Activated T-cell treated with anti-CD3 and anti-CD28 coated beads, Interleukin-2, amount 50 U/mL, for 1 hour (primary cell): ENCODE measurements around the gene SH3BGR.

Source experiments
- DNase-seq: peaks from one replicate; pipeline ENCODE4 v3.0.0-alpha.2; 2020

The SH3BGR gene

GRCh38 chr21:39461419-39461818 lies 9.6 kb downstream of the SH3BGR start:
- no peak for DNase-seq

GRCh38 chr21:39463308-39463707 lies 11.5 kb downstream of the SH3BGR start:
- no peak for DNase-seq

- no peak for DNase-seq
Observed at GRCh38 chr21:39466584-39466983, 14.8 kb downstream of the SH3BGR start.

DNA sequence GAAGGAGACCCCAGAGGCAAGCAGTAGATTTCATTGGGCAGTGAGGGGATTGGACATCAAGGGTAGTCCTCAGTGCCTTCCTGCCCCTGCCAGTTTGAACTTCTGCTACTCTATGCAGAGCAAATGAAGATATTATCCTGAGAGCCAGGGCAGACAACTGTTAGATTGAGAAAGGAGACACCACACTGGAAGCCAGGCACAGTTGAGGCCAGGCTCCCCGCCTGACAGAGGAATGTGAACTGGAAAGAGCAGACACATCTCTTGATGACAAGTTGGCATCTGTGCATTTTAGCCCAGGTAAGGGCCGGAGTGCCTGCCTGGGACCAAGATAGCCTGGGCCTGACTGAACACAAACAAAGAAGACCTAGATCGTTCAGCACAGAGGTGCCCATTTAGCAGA lies 16.0 kb downstream of the SH3BGR start:
- DNase-seq: no peak

DNA sequence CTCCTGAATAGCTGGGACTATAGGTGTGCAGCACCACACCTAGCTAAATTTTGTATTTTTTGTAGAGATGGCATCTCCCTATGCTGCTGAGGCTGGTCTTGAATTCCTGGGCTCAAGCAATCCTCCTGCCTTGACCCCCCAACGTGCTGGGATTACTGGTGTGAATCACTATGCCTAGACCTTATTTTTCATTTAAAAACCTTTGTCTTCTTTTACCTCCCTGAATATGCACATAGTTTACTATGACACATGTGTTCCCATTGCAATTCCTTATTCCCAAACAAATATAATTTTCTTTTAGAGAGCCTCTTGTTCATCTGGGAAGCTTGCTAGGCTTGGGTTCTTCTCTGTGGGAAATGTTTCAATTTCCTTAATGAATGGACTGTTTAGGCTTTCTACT lies 16.8 kb downstream of the SH3BGR start:
- no peak for DNase-seq

GRCh38 chr21:39471598-39471997 lies 19.8 kb downstream of the SH3BGR start:
- no peak for DNase-seq

- DNase-seq: no peak
Observed at GRCh38 chr21:39472786-39473185, 21.0 kb downstream of the SH3BGR start.

DNA sequence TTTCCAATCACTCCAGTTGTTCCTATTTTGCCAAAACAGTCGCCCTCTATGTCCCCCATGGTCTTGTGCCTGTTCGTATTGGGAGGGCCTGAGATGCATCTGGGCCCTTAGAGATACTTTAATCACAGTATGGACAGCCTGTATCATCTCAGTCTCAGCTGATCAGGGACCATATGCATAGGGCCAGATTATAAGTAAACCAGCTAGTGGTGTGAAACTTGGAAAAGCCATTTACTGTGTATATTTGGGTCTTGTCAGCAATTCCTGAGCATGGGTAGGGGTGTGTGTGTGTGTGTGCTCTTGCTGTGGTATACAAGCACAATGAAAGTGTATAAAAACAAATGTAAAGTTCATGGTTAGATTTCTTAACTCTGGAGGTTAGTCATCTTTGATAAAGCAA lies 22.8 kb downstream of the SH3BGR start:
- no peak for DNase-seq

GRCh38 chr21:39479164-39479813 lies 27.5 kb downstream of the SH3BGR start:
- DNase-seq: no peak

- DNase-seq: no peak
Observed at GRCh38 chr21:39479814-39480182, 28.0 kb downstream of the SH3BGR start.

DNA sequence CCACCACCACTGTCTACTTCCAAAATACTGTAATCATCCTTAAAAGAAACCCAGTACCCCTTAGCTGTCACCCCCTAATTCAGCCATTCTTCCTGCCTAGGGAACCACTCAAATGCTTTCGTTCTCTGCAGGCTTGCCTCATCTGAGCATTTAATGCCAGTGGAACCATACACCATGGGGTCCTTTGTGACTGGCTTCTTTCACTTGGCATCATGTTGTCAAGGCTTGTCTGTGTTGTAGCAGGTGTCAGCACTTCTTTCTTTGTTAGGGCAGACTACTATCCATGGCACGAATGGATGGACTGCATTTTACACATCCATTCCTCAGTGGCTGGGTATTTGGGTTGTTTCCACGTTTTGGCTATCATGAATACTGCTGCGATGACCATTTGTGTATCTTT lies 28.5 kb downstream of the SH3BGR start:
- no peak for DNase-seq

GRCh38 chr21:39481886-39482285 lies 30.1 kb downstream of the SH3BGR start:
- DNase-seq: no peak

DNA sequence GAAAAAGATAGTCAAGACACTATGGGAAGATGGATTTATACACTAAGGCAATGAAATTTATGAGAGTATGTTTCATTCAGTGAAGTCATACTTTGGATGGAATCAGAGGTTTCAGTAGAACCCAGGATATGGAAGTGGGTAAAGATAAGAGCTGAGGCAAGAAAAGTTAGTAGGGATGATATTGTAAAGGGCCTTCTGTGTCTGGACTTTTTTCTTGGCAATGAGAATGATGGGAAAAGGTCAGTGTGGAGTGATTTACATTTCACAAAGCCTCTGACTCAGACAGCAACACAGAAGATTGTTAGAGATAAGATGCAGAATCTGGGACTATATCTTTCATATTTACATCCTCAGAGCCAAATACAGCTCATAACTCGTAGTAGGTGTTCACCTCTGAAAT lies 32.1 kb downstream of the SH3BGR start:
- no peak for DNase-seq

DNA sequence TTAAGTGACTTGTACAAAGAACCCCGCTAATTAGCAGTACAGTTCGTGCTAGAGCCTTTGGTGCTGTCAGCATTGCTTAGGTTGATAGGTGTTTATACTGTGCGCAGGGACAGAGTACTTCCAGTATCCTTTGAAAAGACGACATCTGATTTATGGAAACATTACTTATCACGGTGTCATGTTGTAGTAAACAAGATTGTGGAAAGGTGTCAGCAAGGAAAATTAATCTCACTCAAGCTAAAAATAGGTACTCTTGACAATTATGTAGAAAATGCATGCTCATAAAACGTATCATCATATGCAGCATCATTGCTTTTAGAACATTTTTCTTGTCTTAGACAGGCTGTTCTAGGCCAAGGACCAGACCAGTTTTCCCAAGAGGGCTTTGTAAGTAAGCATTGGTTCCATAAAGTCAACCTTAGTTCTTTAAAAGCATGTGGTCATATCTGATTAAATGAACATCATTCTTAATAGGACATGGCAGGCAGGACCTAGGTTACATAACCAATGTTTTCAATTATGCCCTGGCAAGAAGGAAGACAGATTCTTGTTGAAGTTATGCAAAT lies 33.0 kb downstream of the SH3BGR start:
- no peak for DNase-seq

- DNase-seq: no peak
Observed at GRCh38 chr21:39489380-39489924, 37.7 kb downstream of the SH3BGR start.

GRCh38 chr21:39499156-39499555 lies 47.4 kb downstream of the SH3BGR start:
- DNase-seq: no peak

- DNase-seq: no peak
Observed at GRCh38 chr21:39502631-39503030, 50.9 kb downstream of the SH3BGR start.

- no peak for DNase-seq
Observed at GRCh38 chr21:39503123-39503762, 51.5 kb downstream of the SH3BGR start.

GRCh38 chr21:39504230-39504629 lies 52.5 kb downstream of the SH3BGR start:
- DNase-seq: no peak

DNA sequence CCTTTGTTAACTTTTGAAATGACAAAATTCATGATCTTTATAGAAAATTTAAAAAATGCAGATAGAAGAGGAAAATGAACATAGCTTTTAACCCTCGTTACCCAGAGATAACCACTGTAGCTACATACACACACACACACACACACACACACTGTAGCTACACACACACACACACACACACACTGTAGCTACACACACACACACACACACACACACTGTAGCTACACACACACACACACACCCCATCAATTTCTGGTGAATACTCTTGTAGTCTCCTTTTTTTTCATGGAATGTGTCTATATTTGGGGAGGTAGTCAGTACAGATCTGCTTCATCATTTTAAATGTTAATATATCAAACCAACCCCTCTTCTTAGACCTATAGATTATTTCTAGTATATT lies 58.5 kb downstream of the SH3BGR start:
- no peak for DNase-seq

- DNase-seq: no peak
Observed at GRCh38 chr21:39511102-39511501, 59.3 kb downstream of the SH3BGR start.

GRCh38 chr21:39513735-39514134 lies 62.0 kb downstream of the SH3BGR start:
- no peak for DNase-seq

DNA sequence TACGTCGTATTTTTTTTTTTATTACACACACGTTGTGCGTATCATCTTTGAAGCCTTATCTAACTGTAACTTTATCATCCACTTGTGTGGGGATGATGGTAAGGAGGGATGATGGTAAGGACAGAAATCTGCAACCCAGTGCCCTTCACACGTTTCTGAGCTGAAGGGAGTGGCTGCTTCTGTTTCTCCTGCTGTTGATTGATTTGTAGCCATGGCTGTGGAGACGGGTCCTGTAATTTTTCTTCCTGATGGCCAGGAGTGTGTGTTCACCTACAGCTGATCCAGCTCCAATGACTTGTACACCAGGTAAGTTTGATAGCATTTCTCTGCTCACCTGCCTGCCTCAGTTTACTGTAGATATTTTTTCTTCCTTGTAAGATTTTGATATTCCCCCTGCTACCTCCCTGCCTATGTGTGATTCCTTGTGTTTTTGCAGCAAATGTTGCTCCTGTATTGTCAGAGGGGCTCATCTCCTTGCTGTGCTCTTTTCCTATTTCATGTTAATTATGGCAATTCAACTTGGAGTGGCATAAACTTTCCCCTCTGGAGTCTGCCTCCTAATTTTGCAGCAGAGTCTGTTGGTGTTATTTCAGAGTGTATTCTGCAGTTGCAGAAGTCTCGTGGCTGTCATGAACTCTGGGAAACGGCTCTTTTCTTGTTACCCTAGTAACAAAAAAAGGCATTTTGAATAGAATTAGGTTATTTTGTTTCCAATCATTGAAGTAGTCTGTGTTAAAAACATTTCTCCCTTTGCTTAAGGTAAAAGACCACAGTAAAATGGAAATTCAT lies 64.1 kb downstream of the SH3BGR start:
- DNase-seq: no peak
